GM19372 (cell line): ENCODE data around the gene PIGU.
"Not testable (repeated sequence)": the region's sequence is repeated elsewhere in the genome, so short reads cannot be mapped to it uniquely, and the experiment has no call there.

ENCODE experiments used
- ATAC-seq: cut with Tn5 transposase; IDR thresholded peaks from one replicate; pipeline ENCODE4 v1.9.1; 2021; ENCODE audit warnings: mild to moderate bottlenecking, low read depth, moderate library complexity; ENCODE audit not compliant: unreplicated experiment

The PIGU gene, protein sequence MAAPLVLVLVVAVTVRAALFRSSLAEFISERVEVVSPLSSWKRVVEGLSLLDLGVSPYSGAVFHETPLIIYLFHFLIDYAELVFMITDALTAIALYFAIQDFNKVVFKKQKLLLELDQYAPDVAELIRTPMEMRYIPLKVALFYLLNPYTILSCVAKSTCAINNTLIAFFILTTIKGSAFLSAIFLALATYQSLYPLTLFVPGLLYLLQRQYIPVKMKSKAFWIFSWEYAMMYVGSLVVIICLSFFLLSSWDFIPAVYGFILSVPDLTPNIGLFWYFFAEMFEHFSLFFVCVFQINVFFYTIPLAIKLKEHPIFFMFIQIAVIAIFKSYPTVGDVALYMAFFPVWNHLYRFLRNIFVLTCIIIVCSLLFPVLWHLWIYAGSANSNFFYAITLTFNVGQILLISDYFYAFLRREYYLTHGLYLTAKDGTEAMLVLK

DNA sequence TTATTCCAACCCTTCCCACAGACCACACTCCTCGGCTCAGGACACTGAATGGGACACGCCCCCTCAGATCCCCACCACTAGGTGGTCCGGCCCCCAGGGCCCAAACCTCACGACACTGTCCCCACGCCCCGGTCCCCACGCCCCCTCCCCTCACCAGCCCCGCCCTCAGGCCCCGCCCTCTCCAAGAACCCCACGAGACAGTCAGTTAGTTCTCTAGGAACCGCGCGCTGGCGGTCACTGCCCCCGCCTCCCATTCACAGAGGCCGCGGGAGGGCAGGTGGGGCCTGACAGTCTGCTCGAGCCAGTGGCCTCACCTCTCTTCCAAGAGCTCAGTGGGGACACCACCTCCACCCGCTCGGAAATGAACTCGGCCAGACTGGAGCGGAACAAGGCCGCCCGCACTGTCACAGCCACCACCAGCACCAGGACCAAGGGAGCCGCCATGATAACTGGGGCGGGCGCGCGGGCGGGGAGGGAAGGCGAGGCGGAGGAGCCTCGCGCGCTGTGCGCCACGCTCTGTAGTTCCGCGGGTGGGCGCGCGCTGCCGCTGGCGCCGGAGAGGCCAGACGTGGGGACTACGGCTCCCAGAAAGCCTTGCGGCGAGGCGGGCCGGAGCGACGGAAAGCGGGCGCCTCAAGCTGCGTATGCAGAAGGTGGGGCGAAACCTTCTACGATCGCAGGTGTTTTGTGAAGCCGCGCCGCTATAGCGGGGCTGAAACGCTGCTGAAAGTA is at the start of gene PIGU:
TSS of gene PIGU (minus strand) at position 451 of the 732 bp plus-strand sequence. CDS start at position 444, 7 bp downstream.
- ATAC-seq = peak; percentile 96

DNA sequence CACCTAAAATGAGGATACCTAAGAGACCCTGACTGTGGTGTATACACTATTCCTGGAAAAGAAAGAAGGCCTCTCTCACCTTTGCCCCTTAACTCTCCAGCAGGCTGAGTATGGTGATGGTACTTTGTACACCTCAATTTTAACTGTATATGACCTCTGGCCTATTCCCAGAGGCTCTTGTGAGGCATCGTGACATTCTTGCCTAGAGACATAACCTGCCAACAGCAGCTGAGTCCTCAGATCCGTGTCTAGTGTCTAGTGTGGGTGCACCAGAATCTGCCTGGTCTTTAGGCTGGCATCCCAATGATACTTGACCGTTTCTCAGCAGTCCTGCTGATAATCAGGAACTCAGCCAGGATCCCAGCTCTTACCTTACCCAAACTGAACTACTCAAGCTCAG is 47.3 kb upstream of the PIGU start:
- no peak for ATAC-seq

DNA sequence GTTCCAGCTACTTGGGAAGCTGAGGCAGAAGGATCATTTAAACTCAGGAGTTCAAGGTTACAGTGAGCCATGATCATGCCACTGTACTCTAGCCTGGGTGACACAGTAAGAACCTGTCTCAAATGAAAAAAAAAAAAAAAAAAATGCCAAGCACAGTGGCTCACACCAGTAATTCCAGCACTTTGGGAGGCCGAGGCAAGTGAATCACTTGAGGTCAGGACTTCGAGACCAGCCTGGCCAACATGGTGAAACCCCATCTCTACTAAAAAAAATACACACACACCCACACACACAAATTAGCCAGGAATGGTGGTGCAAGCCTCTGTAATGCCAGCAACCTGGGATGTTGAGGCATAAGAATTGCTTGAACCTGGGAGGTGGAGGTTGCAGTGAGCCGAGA is 45.7 kb upstream of the PIGU start:
- ATAC-seq = not testable (repeated sequence)

DNA sequence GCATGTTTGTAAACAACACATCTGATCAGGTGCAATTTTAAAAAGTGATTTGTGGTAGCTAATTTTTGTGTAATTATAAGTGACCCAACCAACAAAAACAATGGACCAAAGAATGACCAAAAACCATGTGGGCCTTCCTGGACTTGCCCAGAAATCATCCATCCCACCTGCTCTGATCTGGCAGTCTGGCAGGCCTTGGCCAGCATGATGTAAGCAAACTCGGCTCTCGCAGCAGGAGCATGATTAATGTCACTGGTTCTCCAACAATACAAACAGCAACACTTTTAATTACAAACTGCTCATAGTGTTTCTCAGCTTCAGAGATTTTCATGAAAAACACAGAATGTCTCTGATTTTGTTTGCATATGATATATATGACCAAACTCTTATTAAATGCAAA is 43.4 kb upstream of the PIGU start:
- no peak for ATAC-seq

DNA sequence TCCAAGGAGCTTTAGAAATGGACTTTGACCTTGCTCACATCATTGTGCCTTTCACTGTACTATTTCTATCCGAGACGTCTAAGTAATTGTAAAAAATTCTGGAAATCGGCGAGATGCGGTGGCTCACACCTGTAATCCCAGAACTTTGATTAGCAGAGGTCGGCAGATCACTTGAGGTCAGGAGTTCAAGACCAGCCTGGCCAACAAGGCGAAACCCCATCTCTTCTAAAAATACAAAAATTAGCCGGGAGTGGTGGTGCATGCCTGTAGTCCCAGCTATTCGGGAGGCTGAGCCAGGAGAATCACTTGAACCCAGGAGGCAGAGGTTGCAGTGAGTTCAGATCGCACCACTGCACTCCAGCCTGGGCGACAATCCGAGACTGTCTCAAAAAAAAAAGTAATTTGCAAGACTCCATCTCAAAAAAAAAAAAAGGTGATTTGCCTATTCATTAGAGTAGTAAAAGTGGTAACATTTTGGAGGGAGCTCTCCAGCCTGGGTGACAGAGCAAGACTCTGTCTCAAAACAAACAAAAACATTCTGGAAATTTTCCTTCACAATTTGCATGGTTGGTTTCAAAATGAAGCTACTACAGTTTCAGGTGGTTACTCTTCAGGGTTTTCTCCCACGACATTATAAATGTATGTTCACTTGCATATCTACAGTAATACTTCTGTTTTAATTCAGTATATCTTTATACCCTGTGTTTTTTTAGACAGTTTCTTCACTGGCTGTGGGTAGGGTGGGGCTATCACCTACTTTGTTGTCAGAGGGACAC is 42.5 kb upstream of the PIGU start:
- ATAC-seq = peak; percentile 87

DNA sequence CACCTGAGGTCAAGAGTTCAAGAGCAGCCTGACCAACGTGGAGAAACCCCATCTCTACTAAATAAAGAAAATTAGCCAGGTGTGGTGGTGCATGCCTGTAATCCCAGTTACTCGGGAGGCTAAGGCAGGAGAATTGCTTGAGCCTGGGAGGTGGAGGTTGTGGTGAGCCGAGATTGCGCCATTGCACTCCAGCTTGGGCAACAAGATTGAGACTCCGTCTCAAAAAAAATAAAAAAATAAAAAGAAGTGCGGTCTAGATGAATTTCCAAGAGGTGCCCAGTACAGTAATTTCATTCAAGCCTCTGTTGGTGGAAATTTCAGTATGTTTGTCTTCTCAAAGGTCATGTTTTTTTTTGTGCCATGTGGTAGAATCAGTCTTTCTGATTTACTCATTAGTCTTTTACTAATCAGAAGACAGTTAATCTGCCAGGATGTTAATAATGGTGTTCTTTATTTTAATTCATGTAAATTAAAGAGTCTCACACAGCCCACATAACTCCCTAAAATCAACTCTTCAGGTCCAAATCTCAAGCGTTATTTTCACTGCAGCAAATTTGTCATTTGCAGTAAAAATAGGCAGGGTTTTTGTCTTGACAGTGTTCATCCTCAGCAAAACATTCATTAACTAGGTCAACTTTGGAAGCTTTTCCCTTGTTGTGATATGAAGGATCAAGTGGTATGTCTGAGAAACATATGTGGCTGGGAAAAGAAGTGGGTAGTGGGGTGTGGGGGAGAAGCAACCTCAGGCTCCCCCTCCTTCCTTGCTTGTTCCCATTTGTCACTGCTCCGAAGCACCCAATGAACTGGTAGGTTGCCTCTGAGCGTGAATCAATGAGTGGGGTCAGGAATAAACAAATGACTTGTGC is 40.6 kb upstream of the PIGU start:
- no peak for ATAC-seq

DNA sequence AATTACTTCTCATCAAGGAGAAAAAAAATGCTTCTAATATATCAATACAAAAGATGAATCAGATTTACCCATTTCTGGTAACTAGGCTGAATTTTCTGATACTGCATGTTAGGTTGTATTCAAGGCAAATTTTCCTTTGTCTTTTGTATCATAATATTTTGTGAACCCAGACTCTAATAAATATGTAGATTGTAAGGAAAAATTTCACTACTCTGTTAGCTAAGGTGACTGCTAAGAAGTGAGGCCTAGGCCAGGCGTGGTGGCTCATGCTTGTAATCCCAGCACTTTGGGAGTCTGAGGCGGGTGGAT is 40.0 kb upstream of the PIGU start:
- ATAC-seq = no peak

DNA sequence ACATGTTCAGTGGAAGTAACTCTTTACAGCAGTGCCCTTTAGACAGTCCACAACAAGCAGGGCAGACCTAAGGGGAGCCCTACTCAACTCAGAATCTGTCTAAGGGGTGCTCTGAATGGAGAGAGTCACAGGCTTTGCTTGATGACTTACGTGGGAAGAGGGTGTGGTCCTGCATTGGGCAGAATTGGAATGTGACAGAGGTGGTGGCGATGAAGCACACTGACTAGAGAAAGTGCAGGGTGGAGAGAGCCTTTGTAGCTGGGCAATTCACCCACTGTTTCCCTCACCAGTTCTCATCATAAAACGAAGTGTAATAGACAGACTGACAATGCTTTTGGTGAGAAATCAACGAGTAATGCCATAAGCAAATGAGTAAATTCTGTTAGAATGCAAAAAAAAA is 38.5 kb upstream of the PIGU start:
- no peak for ATAC-seq

DNA sequence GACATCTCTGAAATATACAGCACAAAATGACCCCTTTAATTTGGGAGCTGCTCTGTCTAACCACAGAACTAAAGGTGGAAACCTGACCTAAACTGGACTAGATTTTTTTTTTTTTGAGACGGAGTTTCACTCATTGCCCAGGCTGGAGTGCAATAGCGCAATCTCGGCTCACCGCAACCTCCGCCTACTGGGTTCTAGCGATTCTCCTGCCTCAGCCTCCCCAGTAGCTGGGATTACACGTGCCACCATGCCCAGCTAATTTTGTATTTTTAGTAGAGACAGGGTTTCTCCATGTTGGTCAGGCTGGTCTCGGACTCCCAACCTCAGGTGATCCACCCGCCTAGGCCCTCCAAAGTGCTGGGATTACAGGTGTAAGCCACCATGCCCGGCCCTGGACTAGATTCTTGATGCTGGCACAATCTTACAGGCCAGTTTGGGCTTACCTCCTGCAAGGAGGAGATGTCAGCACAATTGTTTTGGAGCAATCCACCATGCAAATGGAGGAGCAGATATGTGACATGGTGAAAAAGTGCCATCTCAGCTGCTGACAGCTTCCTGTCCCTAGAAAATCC is 37.1 kb upstream of the PIGU start:
- not testable (repeated sequence) for ATAC-seq

DNA sequence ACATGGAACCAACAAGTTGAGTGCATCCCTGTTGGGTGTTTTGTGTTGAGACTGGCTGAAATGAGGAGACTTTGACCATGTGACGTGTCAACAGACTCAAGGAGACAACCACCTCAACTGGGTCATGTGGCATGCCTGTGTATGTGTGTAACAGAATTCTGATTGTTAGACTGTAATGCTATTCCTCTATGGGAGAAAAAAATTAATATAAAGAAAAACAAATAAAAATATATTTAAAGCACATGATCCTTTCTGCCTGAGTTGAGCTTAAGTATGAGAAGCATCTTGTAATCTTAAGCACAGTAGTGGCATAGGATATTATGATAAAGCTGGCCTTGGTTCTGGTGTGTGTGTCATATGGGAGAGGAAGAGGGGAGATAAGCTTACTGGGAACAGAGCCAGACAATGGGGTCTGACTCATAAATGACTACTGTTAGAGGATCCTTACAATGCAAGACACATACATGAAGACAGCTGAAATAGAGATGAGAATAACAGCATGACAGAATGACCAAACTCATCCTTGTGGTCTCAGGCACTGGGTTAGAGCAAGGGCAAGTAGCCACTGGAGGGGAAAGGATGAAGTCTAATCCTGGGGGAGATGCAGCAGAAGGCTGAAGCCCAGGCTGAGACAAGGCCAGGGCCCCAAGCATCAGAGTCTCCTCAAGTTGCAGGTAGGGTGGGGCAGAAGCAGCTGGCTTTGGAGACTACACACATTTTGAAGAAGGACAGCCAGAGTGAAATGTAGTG is 36.5 kb upstream of the PIGU start:
- no peak for ATAC-seq

DNA sequence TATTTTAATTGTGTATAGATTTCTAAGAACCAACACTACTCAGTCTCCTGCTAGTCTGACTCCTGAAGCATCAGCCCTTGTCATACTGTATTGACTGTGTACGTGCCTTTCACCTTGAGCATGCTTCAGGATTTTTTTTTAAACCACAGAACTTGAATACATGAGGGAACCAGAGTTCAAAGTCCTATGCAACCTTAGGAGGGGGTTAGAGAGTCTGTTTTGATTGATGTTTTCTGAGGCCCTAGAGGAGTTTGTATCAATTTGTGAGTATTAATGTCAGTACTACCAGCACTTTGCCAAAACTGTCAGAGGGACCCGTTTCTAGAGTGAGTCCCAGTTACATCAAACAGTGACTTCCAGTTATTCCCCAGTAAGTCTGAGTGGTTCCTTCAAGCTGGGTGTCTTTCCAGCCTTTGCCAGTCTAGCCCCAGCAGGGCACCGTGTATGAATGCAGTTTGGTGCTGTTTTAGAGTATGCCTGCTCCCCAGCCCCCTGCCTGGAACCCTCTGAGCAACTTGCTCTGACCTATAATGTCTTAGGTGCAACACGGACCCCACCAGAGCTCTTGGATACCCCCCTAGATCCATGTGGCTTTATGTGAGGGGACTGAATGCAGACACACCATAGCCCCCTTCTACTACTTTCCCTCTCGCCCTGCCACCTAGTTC is 35.8 kb upstream of the PIGU start:
- ATAC-seq = no peak

DNA sequence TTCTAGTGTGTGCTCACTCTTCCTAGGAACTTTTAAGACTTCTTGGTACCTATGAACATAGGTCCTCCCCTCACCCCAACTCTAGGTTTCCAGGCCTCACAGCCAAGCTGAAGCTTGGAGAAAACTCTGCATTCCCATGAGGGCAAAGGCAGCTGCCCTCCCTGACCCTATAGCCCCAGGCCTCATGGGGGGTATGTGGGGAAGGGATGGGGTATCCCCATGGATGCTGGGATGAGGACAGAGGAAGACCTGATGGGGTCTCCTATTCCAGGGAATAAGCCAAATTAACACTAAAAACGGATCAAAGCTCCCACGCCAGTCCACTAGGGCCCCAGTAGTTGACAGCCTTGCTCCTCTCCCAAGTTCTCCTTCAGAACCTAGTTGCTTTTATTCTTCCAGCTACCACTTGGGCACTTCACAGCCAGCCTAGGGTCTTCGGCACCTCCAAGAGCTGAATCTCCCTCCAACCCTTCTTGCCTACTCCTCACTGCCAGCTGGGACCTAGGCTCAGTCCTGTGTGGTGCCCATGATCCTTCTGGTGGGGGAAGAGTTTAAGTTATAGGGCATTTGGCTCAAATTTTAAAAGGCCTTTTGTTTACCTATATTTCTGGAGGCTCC is 35.0 kb upstream of the PIGU start:
- ATAC-seq = no peak

DNA sequence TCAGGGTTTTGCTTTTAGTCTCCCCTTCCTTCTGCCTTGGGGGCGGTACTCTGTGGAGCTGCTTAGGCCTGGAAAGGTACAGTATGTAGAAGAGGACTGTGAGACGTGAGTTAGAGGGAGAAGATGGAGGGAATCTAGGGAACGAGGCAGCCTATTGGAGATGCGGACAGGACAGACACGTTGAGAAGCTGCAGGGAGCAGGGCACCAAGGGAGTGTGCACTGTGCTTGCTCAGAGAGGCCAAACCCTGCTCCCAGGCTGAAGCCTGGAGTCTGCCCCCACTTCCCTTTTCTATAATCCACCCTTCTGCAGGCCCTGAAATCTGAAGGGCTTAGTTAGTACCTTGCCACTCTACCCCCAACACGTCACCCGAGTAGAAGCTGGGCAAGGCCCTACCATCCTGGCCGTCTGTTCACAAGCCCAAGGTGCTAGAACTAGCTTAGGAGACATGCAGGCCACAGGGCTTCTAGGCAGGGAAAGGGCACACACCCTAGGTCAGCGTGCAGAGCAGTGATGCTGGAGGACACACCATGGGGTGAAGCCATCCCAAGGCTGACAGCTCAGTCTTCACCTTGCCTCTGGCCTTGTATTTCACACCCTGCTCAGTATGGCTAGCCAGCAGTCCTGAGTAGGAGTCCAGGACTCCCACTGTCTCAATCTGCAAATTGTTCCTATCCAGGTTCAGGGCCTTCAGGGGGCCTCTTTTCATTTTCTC is 34.1 kb upstream of the PIGU start:
- no peak for ATAC-seq

DNA sequence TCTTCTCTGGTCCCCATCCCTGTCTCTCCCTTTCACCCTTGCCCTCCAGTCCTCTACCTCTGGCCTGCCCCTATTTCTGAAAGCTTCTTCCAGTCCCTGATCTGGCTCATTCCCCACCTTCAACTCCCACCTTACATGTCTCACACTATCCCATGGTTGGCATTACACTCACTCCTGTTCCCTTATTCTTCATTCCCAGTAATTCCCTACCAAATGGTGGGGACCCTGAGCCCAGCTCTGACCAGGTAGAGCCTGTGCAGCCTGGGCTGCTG is 33.6 kb upstream of the PIGU start:
- ATAC-seq = no peak

DNA sequence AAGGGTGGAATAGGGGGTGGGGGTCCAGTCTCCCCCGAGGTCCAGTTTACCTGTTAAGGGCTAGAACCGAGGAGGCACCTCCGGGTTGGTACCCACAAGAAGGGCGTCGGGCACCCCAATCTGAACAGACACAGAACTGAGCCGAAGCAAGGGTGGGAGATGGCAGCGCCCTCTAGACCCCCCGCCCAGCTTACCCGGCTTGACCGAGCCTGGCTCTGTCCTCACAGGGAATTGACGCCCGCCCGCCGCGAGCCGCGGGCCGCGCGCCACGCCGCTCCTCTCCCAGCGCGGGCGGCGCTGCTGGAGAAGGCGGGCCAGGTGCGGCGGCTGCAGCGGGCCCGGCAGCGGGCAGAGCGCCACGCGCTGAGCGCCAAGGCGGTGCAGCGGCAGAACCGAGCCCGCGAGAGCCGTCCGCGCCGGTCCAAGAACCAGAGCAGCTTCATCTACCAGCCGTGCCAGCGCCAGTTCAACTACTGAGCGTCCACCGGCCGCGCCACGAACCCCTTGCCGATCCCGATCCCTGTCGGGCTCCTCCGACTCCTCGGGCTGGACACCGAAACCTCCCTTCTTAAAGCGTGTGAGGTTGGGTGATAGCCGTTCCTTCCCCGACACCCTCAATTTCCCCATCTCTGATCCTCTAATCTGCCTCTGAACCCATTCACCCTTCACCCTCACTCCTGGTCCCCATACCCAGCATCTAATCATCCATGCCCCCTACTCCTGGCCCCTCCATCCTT is 33.1 kb upstream of the PIGU start:
- ATAC-seq = peak; percentile 37

DNA sequence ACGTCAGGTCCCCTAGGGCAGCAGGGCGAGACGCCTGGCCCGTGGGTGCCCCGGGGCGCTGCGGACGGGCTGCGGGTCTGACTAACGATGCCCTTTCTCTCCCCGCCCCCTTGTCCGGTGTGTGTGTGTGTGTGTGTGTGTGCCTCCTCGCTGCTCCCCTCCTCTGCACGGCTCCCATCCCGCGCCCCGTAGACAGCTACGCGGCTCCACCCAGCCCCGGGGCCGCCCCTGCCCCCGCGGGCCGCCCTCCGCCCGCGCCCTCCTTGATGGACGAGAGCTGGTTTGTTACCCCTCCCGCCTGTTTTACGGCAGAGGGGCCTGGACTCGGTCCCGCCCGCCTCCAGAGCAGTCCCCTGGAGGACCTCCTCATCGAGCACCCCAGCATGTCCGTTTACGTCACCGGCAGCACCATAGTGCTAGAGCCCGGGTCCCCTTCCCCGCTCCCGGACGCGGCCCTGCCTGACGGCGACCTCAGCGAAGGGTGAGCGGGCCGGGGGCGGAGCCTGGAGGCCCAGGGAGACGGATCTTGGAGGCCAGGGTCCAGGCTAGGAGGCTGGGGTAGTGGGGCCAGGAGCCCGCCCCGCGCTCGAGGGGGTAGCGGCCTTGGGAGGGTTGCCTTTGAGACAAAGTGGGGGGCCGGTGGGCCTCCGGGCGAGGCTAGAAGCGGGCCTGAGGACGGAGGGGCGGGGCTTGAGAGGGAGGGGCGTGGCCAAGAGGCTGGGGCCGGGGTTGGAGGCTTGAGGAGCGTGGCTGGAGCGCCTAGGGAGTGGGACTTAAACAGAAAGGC is 32.3 kb upstream of the PIGU start:
- ATAC-seq = peak; percentile 51
